Muscle layer of colon (tissue), 2 donors: Measurements from ENCODE around the gene JPT2.
"Not testable (repeated sequence)": the region's sequence is repeated elsewhere in the genome, so short reads cannot be mapped to it uniquely, and the experiment has no call there.

ENCODE experiments used
- H3K27ac ChIP-seq: one replicate; pipeline ENCODE4 v1.7.0; 2013; ENCODE audit warnings: low read depth, mild to moderate bottlenecking, low read length, moderate library complexity
- H3K27me3 ChIP-seq, 2 donors: one replicate each; pipeline ENCODE4 v1.7.0; 2013; ENCODE audit warnings: low read length in 2 of 2, mild to moderate bottlenecking in 2 of 2; ENCODE audit not compliant: insufficient read depth in 2 of 2, control insufficient read depth in 1 of 2
- H3K36me3 ChIP-seq: one replicate; pipeline ENCODE4 v1.7.0; 2013; ENCODE audit warnings: mild to moderate bottlenecking, low read length; ENCODE audit not compliant: insufficient read depth
- H3K4me1 ChIP-seq: one replicate; pipeline ENCODE4 v1.7.0; 2013; ENCODE audit warnings: mild to moderate bottlenecking, low read length; ENCODE audit not compliant: insufficient read depth
- H3K4me3 ChIP-seq, 2 donors: one replicate each; pipeline ENCODE4 v1.7.0; 2013; ENCODE audit warnings: low read length in 2 of 2, low read depth in 1 of 2, mild to moderate bottlenecking in 1 of 2, moderate library complexity in 1 of 2
- H3K9ac ChIP-seq: one replicate; pipeline ENCODE4 v1.7.0; 2013; ENCODE audit warnings: low read length
- H3K9me3 ChIP-seq: one replicate; pipeline ENCODE4 v1.7.0; 2013; ENCODE audit warnings: mild to moderate bottlenecking, low read length
- donor health status: abdominal sarcoma.
- donor health status: Adenocarcinoma of cecum.

The JPT2 gene

GRCh38 chr16:1700246-1700645 lies 22.2 kb downstream of the JPT2 start:
- H3K4me3 ChIP-seq, result no peak overlapping the region
- H3K27ac ChIP-seq, result no peak overlapping the region
- no peaks in the 10 kb centered on the region for H3K4me1 ChIP-seq
- H3K9ac ChIP-seq, result no peak overlapping the region
- peaks cover 35% of the 10 kb centered on the region for H3K36me3 ChIP-seq
- no peaks in the 10 kb centered on the region for H3K27me3 ChIP-seq
- no peaks in the 10 kb centered on the region for H3K9me3 ChIP-seq

- Histone ChIP-seq H3K27ac (no peak overlapping the region), H3K9me3 (no peaks in the 10 kb centered on the region), H3K4me1 (no peaks in the 10 kb centered on the region), H3K4me3 (no peak overlapping the region), H3K9ac (no peak overlapping the region), H3K36me3 (peaks cover 32% of the 10 kb centered on the region), H3K27me3 (no peaks in the 10 kb centered on the region)
Measured at GRCh38 chr16:1701216-1701878, 23.3 kb downstream of the JPT2 start.

- peak overlapping the region; percentile 83 to 89 for H3K4me3 ChIP-seq
- peaks cover 20% of the 10 kb centered on the region for H3K4me1 ChIP-seq
- H3K9ac ChIP-seq, result peak overlapping the region; percentile 64
- H3K9me3 ChIP-seq, H3K27me3 ChIP-seq: not testable (repeated sequence)
- peak overlapping the region; percentile 99 for H3K27ac ChIP-seq
- peaks cover 14% of the 10 kb centered on the region for H3K36me3 ChIP-seq
Measured at GRCh38 chr16:1705324-1705687, 27.2 kb downstream of the JPT2 start.

DNA sequence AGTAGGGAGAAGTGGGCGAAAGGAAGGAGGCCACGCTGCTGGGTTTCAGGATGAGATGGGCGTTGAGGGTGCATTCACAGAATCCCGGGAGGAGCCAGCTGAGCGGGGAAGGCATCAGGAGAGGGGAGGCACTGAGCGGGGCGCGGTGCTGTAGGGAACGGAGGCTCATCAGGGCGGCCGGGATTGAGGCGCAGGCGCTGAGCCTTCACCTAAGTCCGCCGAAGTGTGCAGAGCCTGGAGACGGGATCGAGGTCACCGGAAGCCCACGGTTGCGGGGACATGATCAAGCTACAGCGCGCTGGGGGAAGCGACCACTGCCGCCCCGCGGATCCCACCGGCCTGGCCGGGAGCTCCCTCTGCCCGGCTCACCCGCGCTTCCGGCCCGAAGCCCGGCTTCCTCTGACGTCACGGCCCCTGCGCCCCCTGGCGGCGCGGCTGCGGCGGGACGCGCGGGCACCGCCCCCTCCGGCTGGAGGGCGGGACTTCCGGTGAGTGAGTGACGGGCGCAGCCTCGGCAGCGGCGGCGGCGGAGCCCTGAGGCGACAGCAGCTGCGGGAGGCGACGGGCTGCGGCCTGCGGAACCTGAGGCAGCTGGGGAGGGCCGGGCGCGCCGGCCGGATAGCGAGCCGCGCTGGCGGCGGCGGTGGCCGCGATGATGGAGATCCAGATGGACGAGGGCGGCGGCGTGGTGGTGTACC lies 27.8 kb downstream of the JPT2 start, which contains the start of gene MAPK8IP3:
MAPK8IP3 (plus strand) TSS at position 508 of the 698 bp plus-strand sequence; CDS start at position 653, 145 bp downstream.
- Histone ChIP-seq H3K36me3 (peaks cover 9% of the 10 kb centered on the region), H3K4me1 (peaks cover 22% of the 10 kb centered on the region), H3K27me3 (no peaks in the 10 kb centered on the region), H3K9ac (peak within 1 kb of the TSS; percentile 86), H3K4me3 (peak within 1 kb of the TSS; percentile 83 to 89), H3K27ac (peak within 1 kb of the TSS; percentile 99), H3K9me3 (no peaks in the 10 kb centered on the region)

- H3K27ac ChIP-seq, result peak overlapping the region; percentile 99
Measured at GRCh38 chr16:1706386-1707192, 28.5 kb downstream of the JPT2 start.

GRCh38 chr16:1707193-1707790 lies 29.2 kb downstream of the JPT2 start:
- Histone ChIP-seq H3K4me3 (peak overlapping the region; percentile 76 to 83), H3K27ac (peak overlapping the region; percentile 99), H3K9ac (peak overlapping the region; percentile 86), H3K27me3 (no peaks in the 10 kb centered on the region), H3K9me3 (no peaks in the 10 kb centered on the region), H3K4me1 (peaks cover 25% of the 10 kb centered on the region), H3K36me3 (peaks cover 4% of the 10 kb centered on the region)

More at GRCh38 chr16:1706386-1707192, 28.5 kb downstream of the JPT2 start:
- peaks cover 6% of the 10 kb centered on the region for H3K36me3 ChIP-seq
- H3K4me1 ChIP-seq, result peaks cover 25% of the 10 kb centered on the region
- H3K27me3 ChIP-seq, result no peaks in the 10 kb centered on the region
- peak overlapping the region; percentile 83 to 89 for H3K4me3 ChIP-seq
- peak overlapping the region; percentile 86 for H3K9ac ChIP-seq
- H3K9me3 ChIP-seq, result no peaks in the 10 kb centered on the region

DNA sequence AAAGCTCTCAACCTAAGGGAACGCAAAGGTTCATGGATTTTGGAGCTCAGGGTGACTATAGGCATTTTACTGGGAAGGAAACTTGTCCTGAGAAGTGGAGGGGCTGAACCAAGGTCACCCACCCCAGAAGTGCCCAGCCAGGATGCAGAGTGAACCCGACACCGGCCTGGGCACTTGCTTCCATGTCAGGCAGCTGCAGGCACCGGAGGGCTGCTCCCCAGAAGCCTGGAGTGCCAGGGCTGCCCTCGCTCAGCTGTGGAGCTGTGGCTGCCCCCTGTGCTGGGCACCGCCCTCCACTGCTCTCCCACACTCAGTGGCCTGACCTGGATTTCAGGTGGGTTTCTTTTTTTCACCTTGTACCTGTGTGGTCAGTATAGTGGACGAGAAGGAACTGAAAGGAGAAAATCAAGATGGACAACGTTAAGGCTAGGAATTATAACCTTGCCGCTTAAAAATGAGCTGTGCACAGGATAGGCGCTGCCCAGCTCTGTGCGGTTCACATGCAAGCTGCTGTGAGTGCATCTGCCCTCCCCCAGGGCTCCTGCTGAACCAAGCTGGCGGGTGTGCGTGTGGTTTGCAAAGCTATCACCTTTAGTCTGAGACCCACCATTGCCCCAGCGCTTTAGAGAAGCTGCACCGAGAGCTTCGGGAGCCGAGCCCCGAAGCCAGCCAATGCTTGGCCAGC lies 30.1 kb downstream of the JPT2 start:
- Histone ChIP-seq H3K4me1 (peaks cover 32% of the 10 kb centered on the region), H3K27ac (peak overlapping the region; percentile 36), H3K9ac (peak overlapping the region; percentile 86), H3K4me3 (peak overlapping the region in 1 of 2 donors; percentile 76), H3K36me3 (no peaks in the 10 kb centered on the region), H3K9me3 (no peaks in the 10 kb centered on the region), H3K27me3 (no peaks in the 10 kb centered on the region)

GRCh38 chr16:1708768-1709180 lies 30.7 kb downstream of the JPT2 start:
- H3K27ac ChIP-seq, result no peak overlapping the region
- H3K27me3 ChIP-seq, result no peaks in the 10 kb centered on the region
- H3K9me3 ChIP-seq, result no peaks in the 10 kb centered on the region
- no peaks in the 10 kb centered on the region for H3K36me3 ChIP-seq
- no peak overlapping the region for H3K9ac ChIP-seq
- peaks cover 38% of the 10 kb centered on the region for H3K4me1 ChIP-seq
- H3K4me3 ChIP-seq, result peak overlapping the region in 1 of 2 donors; percentile 76

DNA sequence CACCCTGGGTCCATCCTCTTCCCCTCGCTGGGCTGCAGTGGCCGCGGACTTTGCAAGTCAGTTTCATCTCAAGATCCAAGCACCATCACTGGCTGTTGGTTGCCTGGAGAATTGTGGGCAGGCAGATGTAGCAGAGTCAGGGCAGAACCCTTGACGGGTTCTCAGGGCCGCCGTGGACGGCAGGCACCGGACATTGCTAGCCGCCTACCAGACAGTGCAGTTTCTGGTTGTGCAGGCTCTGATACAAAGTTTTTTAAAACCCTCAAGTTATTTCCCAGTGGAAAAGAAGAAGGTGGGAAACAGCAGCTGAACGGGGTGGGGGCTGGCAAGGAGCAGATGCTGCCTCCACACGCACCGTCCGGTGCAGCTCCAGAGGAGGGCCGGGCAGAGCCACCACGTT lies 31.3 kb downstream of the JPT2 start:
- H3K27ac ChIP-seq, result no peak overlapping the region
- H3K4me1 ChIP-seq, result peaks cover 42% of the 10 kb centered on the region
- no peaks in the 10 kb centered on the region for H3K36me3 ChIP-seq
- no peak overlapping the region for H3K9ac ChIP-seq
- H3K4me3 ChIP-seq, result no peak overlapping the region
- no peaks in the 10 kb centered on the region for H3K9me3 ChIP-seq
- no peaks in the 10 kb centered on the region for H3K27me3 ChIP-seq

- no peak overlapping the region for H3K27ac ChIP-seq
- no peaks in the 10 kb centered on the region for H3K9me3 ChIP-seq
- no peak overlapping the region for H3K4me3 ChIP-seq
- peaks cover 42% of the 10 kb centered on the region for H3K4me1 ChIP-seq
- H3K9ac ChIP-seq, result no peak overlapping the region
- H3K36me3 ChIP-seq, result no peaks in the 10 kb centered on the region
- no peaks in the 10 kb centered on the region for H3K27me3 ChIP-seq
Measured at GRCh38 chr16:1710811-1711507, 32.9 kb downstream of the JPT2 start.
